ENCODE measurements around the gene KLHL2. TPM values are rescaled to one million over a fixed set of nuclear protein-coding genes. Genes with fewer than 3 reads are reported as not detected.
"Not testable (repeated sequence)": the region's sequence is repeated elsewhere in the genome, so short reads cannot be mapped to it uniquely, and the experiment has no call there.

The KLHL2 gene
- total and polyA plus RNA-seq, 2 donors (not counting 3 experiments of a cell fraction or from before 2014, with no cell fraction given): 9.9 to 22.1 TPM

- H3K27ac ChIP-seq (ENCODE audit: insufficient read depth, low read depth, low read length); H4K20me1 ChIP-seq (replicated peaks; ENCODE audit: control insufficient read depth, extremely low read depth, insufficient read depth, low read length); H3K27me3 ChIP-seq (ENCODE audit: control insufficient read depth in 2 of 2, insufficient read depth in 2 of 2, low read length in 2 of 2); CTCF ChIA-PET; dilution Hi-C loops (cut with MboI; ENCODE audit: extremely low pct_ligation_motif_present, low sequenced_read_pairs); H3K4me2 ChIP-seq (ENCODE audit: insufficient read depth, low read length); H3K9ac ChIP-seq (replicated peaks; ENCODE audit: extremely low read depth, insufficient read depth, low read length); H3K9me1 ChIP-seq (replicated peaks; ENCODE audit: control insufficient read depth, extremely low read depth, insufficient read depth, low read length); H3K36me3 ChIP-seq (ENCODE audit: control insufficient read depth in 2 of 2, extremely low read depth in 1 of 2, insufficient read depth in 2 of 2, low read length in 2 of 2); H3K9me3 ChIP-seq (replicated peaks; ENCODE audit: control insufficient read depth, insufficient read depth, low read length); H2AFZ ChIP-seq (ENCODE audit: low read depth, low read length); H3K4me3 ChIP-seq (replicated peaks in 1 of 3; ENCODE audit: insufficient read depth in 1 of 3, low read depth in 1 of 3, low read length in 3 of 3); intact Hi-C loops (cut with micrococcal nuclease); POLR2A ChIA-PET: not testable (repeated sequence)
- FAIRE-seq (peak; percentile 82), DNase-seq (ENCODE audit: low read depth, low spot score) (peak; percentile 76)
- peaks cover 20% of the 10 kb centered on the region for H3K4me1 ChIP-seq (ENCODE audit: control insufficient read depth, extremely low read depth, insufficient read depth, low read length)
- BruUV-seq (replicated peaks): TSS peak; percentile 19
- TF ChIP-seq FOS (IDR thresholded peaks at IDR 0.05; ENCODE audit: borderline replicate concordance, insufficient read depth, low read length): peak; percentile 71
- TF ChIP-seq JUN (IDR thresholded peaks at IDR 0.05; ENCODE audit: borderline replicate concordance, insufficient read depth, insufficient read length, low read depth): peak; percentile 60
- peaks cover 33% of the 10 kb centered on the region for H3K79me2 ChIP-seq (ENCODE audit: control insufficient read depth, insufficient read depth, low read length)
These were observed 7.8 kb downstream of the KLHL2 start for GRCh38 chr4:165215034-165215751.

DNA sequence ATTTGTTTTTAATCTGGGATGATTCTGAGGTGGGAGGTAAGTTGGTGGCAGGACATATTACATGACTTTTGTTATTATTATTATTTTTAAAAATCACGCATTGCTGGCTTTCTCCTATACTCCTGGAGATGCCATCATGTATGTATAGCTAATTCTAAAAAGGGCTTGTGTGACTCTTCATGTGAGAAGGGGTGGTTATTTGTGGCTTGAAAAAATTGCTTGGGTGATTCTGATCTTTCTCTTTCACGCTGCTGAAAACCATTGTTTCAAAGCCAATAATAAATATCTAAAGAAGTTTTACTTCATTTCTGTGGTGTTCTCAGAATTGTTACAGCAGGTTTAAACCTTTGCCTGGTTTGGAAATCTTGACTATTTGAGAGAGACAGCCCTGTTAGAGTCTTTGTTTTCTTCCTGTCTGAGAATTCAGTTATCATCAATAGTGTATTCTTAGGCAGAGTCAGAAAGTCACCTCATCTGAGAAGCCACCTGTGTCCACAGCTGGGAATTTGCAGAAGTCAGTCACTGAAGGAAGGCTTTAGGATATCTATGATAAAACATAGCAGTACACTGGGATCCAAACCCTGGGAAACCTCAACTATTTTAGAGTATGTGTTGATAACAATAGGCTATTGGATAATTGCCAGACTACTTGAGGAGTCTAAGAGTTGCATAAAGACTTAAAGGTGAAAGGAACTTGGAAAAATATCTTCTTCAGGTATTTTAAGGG, 8.6 kb downstream of the KLHL2 start:
- H3K4me2 ChIP-seq (ENCODE audit: insufficient read depth, low read length); H4K20me1 ChIP-seq (replicated peaks; ENCODE audit: control insufficient read depth, extremely low read depth, insufficient read depth, low read length); H3K9me1 ChIP-seq (replicated peaks; ENCODE audit: control insufficient read depth, extremely low read depth, insufficient read depth, low read length); H3K27ac ChIP-seq (ENCODE audit: insufficient read depth, low read depth, low read length); dilution Hi-C loops (cut with MboI; ENCODE audit: extremely low pct_ligation_motif_present, low sequenced_read_pairs); BruUV-seq (replicated peaks); intact Hi-C loops (cut with micrococcal nuclease); H3K4me3 ChIP-seq (replicated peaks in 1 of 3; ENCODE audit: insufficient read depth in 1 of 3, low read depth in 1 of 3, low read length in 3 of 3); H3K27me3 ChIP-seq (ENCODE audit: control insufficient read depth in 2 of 2, insufficient read depth in 2 of 2, low read length in 2 of 2); H3K36me3 ChIP-seq (ENCODE audit: control insufficient read depth in 2 of 2, extremely low read depth in 1 of 2, insufficient read depth in 2 of 2, low read length in 2 of 2); H3K9me3 ChIP-seq (replicated peaks; ENCODE audit: control insufficient read depth, insufficient read depth, low read length); H2AFZ ChIP-seq (ENCODE audit: low read depth, low read length); H3K9ac ChIP-seq (replicated peaks; ENCODE audit: extremely low read depth, insufficient read depth, low read length); FAIRE-seq; CTCF ChIA-PET; POLR2A ChIA-PET: not testable (repeated sequence)
- Histone ChIP-seq H3K79me2 (ENCODE audit: control insufficient read depth, insufficient read depth, low read length) (peaks cover 26% of the 10 kb centered on the region), H3K4me1 (ENCODE audit: control insufficient read depth, extremely low read depth, insufficient read depth, low read length) (peaks cover 19% of the 10 kb centered on the region)
- DNase-seq (ENCODE audit: low read depth, low spot score): peak; percentile 47

All from endothelial cell of umbilical vein (primary cell).